PFSK-1 (cell line): ENCODE results near the gene SUZ12.

ENCODE experiments used
- FOXP2 ChIP-seq: optimal IDR thresholded peaks from 2 replicates; pipeline ENCODE3; 2011; ENCODE audit warnings: borderline replicate concordance, control low read depth, inconsistent platforms; ENCODE audit not compliant: insufficient read depth; ENCODE audit errors: extremely low read length, extremely low read depth
- POLR2AphosphoS5 ChIP-seq: IDR thresholded peaks from 2 replicates; pipeline ENCODE4 v1.6.1; 2012; ENCODE audit warnings: low read depth, mild to moderate bottlenecking, control low read depth, low read length, moderate library complexity
- SIN3A ChIP-seq: IDR thresholded peaks from 2 replicates; pipeline ENCODE4 v1.6.1; 2012; ENCODE audit warnings: mild to moderate bottlenecking, low read length, moderate library complexity, borderline replicate concordance; ENCODE audit not compliant: insufficient read depth
- TAF1 ChIP-seq: IDR thresholded peaks from 2 replicates; pipeline ENCODE4 v1.6.1; 2012; ENCODE audit warnings: low read length, control low read depth, borderline replicate concordance; ENCODE audit not compliant: insufficient read depth
- TF ChIP-seq, protein P1 (sequence below), 2 experiments: IDR thresholded peaks; 2 replicates each; pipeline versions ENCODE4 v1.6.1 to v1.8.0; 2011 to 2012; ENCODE audit warnings: low read depth in 2 of 2, low read length in 2 of 2, control low read depth in 1 of 2, inconsistent platforms in 1 of 2, mild to moderate bottlenecking in 1 of 2, moderate library complexity in 1 of 2; ENCODE audit not compliant: insufficient read depth in 1 of 2

The SUZ12 gene

DNA sequence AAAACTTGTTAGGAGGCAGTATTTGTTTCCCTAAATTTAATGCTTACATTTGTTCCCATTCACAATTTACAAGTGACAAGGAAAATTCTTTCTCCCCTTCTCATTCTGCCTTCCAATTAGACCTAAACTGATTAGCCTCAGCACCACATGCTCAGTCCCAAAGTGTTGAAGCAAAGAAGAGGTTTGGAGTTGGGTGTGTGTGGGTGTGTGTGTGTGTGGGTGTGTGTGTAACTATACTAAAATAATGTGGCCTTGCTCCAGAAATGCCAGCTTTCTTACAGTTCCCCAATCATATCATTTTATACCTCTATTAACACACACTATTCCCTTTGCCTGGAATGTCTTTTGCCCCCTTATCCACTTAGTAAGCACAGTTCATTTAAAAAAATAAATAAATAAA is 28.4 kb upstream of the SUZ12 start:
- no peak for TF ChIP-seq TAF1
- TF ChIP-seq SIN3A, result no peak
- TF ChIP-seq, protein P1, sequence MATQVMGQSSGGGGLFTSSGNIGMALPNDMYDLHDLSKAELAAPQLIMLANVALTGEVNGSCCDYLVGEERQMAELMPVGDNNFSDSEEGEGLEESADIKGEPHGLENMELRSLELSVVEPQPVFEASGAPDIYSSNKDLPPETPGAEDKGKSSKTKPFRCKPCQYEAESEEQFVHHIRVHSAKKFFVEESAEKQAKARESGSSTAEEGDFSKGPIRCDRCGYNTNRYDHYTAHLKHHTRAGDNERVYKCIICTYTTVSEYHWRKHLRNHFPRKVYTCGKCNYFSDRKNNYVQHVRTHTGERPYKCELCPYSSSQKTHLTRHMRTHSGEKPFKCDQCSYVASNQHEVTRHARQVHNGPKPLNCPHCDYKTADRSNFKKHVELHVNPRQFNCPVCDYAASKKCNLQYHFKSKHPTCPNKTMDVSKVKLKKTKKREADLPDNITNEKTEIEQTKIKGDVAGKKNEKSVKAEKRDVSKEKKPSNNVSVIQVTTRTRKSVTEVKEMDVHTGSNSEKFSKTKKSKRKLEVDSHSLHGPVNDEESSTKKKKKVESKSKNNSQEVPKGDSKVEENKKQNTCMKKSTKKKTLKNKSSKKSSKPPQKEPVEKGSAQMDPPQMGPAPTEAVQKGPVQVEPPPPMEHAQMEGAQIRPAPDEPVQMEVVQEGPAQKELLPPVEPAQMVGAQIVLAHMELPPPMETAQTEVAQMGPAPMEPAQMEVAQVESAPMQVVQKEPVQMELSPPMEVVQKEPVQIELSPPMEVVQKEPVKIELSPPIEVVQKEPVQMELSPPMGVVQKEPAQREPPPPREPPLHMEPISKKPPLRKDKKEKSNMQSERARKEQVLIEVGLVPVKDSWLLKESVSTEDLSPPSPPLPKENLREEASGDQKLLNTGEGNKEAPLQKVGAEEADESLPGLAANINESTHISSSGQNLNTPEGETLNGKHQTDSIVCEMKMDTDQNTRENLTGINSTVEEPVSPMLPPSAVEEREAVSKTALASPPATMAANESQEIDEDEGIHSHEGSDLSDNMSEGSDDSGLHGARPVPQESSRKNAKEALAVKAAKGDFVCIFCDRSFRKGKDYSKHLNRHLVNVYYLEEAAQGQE (IDR thresholded peaks at IDR 0.05; ENCODE audit: insufficient read depth in 1 of 2, low read depth in 2 of 2, low read length in 2 of 2), result no peak

DNA sequence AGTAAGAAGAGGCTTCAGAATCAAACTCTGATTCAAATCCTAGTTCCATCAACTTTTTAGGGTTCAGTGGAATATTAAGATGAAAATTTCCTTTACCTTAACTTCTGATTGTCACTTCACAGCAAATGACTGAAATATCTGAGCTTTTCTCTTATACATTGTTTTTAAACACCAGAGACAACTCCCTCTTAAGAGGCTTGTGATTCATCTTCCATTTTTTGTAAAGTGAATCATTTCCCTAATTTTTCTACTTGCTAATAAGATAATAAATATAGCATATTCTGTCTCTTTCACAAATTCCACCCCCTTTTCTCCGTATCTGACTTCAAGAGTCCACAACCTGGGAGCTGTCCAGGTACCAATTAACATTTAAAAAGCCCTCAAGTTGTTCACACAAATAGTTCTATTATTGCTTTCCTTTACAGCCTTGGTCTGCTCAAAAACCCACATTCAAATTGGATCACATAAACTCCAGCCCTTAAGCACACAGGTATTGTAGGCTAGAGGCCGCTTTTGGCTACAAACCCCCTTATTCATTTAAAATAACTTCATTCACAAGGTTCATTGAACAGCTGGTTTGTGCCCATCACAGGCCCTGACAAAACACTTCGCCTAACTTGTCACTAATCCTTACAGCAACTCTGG is 21.2 kb upstream of the SUZ12 start:
- TF ChIP-seq, protein P1 (IDR thresholded peaks at IDR 0.05; ENCODE audit: insufficient read depth in 1 of 2, low read depth in 2 of 2, low read length in 2 of 2), result no peak
- TF ChIP-seq FOXP2 (no peak), SIN3A (no peak), POLR2AphosphoS5 (no peak), TAF1 (no peak)

DNA sequence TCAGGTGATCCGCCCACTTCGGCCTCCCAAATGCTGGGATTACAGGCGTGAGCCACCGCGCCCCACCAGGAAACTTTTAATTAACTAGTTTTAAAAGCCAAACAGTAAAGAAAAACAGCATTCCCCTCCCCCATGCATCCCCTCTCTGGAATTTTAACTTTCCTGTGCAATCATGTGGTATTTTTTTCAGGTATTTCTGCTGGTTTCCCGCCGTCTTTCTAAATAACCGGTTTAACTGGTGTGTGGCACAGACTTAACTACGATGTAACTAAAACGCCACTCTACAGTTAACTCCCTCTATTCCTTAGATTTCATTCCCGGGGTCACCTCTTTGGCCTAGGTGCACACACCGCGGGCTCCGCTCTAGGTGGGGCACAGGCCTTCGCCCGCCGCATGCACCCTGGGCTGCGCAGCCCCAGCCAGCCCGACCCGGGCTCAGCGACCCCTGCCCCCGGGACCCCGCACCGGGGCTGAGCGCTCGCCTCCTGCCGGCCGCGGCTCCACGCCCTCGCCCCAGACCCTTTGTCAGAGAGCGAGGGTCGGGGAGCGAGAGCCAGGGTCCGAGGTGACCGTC is 20.2 kb upstream of the SUZ12 start:
- TF ChIP-seq, protein P1 (IDR thresholded peaks at IDR 0.05; ENCODE audit: insufficient read depth in 1 of 2, low read depth in 2 of 2, low read length in 2 of 2), result no peak
- TF ChIP-seq TAF1 (no peak), SIN3A (no peak), POLR2AphosphoS5 (no peak), FOXP2 (no peak)

DNA sequence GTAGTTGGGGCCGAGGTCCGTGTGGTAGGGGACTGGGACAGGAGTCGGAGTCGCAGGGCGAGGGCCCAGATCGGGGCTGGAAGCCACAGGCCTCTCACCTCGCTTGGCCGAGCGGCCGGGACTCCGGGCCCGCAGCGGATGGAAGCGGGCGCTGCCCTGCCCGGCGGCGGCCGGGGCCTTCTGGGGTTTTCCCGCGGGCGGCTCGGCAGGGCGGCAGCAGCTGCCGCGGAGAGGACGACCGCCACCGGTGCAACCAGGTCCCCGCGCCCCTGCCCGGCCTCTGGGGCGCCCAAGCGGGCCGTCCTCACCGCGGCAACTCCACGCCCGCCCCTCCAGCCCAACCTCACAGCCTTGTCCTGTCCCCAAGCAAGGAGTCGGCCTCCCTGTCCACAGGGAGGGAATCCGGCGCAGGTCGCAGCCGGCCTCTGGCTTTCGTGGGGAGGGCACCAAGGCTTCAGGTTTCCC is 19.7 kb upstream of the SUZ12 start:
- TF ChIP-seq TAF1 (no peak), SIN3A (no peak), FOXP2 (no peak), POLR2AphosphoS5 (no peak)
- TF ChIP-seq, protein P1 (IDR thresholded peaks at IDR 0.05; ENCODE audit: insufficient read depth in 1 of 2, low read depth in 2 of 2, low read length in 2 of 2), result no peak

DNA sequence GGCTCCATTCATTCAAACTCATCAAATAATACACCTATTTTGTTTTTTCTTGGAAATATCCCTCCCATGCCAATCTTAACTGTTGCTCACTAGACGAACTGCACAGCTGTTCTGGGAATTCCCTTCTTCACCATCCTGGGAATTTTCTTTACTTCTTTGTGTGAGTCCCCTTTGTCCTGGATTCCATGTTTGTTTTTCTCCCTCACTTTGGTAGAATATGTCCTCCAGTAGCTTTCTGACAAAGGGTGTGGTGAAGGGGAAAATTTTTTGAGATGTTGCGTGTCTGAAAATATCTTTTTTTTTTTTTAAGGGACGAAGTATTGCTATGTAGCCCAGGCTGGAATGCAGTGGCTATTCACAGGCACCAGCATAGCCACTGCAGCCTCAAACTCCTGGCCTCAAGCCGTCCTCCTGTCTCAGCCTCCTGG is 18.1 kb upstream of the SUZ12 start:
- TF ChIP-seq POLR2AphosphoS5 (no peak), TAF1 (no peak)
- TF ChIP-seq, protein P1 (IDR thresholded peaks at IDR 0.05; ENCODE audit: insufficient read depth in 1 of 2, low read depth in 2 of 2, low read length in 2 of 2), result no peak
